Fibroblast of upper back skin (primary cell): ENCODE results near the gene CDH22.

ENCODE experiments used
- DNase-seq: peaks from one replicate; pipeline ENCODE4 v3.0.0-alpha.2; 2013

CDH22 gene, protein sequence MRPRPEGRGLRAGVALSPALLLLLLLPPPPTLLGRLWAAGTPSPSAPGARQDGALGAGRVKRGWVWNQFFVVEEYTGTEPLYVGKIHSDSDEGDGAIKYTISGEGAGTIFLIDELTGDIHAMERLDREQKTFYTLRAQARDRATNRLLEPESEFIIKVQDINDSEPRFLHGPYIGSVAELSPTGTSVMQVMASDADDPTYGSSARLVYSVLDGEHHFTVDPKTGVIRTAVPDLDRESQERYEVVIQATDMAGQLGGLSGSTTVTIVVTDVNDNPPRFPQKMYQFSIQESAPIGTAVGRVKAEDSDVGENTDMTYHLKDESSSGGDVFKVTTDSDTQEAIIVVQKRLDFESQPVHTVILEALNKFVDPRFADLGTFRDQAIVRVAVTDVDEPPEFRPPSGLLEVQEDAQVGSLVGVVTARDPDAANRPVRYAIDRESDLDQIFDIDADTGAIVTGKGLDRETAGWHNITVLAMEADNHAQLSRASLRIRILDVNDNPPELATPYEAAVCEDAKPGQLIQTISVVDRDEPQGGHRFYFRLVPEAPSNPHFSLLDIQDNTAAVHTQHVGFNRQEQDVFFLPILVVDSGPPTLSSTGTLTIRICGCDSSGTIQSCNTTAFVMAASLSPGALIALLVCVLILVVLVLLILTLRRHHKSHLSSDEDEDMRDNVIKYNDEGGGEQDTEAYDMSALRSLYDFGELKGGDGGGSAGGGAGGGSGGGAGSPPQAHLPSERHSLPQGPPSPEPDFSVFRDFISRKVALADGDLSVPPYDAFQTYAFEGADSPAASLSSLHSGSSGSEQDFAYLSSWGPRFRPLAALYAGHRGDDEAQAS

GRCh38 chr20:46308258-46309157 lies at the start of gene CDH22:
TSS of gene CDH22 (minus strand) at chr20:46308498. CDS start at chr20:46251294, 57,204 bp downstream.
- peak; percentile 31 for DNase-seq

GRCh38 chr20:46357030-46357514 lies 48.8 kb upstream of the CDH22 start:
- DNase-seq, result no peak

DNA sequence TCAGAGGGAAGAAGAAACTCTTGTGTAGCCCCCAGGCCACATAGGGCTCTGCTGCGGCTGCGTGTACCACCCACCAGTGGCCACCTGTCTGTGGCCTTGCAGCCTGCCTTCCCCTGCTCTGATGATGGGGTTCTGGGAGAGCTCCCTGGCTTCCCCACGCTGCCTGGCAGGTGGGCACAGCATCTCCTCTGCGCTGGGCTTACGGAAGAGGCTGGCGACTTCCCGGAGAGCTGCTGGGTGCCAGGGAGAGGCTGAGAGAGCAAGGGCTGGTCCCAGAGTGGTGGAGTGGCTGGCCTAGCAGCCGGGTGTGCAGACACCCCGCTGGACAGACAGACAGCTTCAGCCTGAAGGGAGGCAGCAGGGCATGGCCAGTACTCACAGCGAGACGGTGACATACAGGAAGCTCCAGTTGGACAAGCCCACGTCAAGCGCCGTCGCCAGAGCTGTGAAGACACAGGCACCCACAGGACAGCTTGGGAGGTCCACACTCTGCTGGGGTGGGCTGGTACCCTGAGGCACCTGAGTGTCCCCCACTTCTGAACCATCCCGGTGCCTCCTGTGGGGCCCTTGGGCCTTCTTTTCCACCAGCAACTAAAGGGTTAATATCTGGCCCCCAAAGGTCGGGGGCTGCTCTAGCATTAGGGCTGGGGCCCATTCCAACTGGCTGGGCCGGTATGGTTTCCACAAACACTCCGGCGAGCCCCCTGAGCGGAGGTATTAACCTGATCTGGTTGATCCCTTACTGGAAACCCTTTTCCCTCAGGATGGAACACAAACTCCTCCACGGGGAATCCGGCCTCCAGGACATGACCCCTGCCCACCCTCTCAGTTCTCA lies 48.1 kb upstream of the CDH22 start:
- DNase-seq, result no peak

GRCh38 chr20:46355778-46356177 lies 47.5 kb upstream of the CDH22 start:
- no peak for DNase-seq

DNA sequence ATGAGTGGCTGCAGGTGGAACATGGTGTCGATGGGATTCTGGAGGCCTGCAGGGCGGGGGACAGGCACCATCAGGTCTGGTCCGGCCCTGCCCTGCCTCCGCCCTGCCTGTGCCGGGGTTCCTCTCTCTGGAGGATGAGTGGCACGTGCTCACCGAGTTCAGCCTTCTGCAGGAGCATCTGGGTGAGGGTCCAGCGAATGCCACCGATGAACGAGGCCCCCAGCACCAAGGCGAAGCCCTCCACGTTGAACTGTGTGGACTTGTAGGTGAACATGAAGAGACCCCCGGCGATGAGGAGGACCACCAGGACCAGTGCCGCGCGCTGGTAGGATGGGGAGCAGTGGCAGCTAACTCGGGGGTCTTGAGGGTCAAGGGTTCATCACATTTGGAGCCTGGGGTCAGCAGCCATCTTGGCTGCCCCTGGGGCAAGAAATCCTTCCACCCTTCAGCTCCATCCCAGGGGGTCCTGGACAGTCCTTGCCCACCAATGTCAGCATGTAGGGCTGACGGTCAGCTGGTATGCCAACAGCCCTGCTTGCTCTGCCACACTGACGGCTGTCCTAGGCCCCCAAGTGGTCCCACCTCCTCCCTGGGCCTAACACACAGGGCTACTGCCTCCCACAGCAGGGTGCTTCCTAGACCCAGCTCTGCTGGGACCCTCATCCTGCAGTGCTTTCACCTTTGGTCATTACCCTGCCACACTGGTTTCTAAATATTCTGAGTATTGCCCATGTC lies 46.8 kb upstream of the CDH22 start:
- no peak for DNase-seq

DNA sequence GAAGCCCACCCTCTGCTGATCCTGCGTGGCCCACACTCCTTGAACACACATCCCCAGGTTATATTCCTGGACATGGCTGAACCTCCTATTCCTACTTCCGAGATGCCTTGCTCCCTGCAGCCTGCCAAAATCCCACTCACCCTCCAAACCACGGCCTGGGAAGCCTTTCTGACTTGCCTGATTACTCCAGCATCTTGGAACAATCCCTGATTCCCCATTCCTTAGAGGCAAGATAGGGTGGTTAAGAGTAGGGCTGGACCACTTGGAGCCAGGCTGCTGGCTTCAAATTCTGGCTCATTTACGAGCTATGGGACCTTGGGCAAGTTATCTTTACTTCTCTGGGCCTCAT lies 45.9 kb upstream of the CDH22 start:
- no peak for DNase-seq

GRCh38 chr20:46353500-46354206 lies 45.4 kb upstream of the CDH22 start:
- DNase-seq, result no peak

DNA sequence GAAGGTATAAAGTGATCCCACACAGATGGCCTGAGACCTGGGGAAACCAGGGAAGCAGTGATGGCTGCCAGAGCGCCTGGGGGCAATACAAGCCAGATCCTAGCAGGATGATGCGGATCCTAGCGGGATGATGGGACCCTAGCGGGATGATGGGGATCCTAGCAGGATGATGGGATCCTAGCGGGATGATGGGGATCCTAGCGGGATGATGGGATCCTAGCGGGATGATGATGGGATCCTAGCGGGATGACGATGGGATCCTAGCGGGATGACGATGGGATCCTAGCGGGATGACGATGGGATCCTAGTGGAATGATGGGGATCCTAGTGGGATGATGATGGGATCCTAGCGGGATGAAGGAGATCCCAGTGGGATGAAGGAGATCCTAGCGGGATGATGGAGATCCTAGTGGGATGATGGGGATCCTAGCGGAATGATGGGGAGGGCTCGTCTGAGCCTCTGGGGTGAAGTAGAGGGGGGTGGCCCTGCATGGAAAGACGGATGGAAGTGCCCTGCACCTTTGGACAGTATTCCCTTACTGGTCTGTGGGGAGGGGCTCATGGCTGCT lies 44.2 kb upstream of the CDH22 start:
- DNase-seq, result no peak

DNA sequence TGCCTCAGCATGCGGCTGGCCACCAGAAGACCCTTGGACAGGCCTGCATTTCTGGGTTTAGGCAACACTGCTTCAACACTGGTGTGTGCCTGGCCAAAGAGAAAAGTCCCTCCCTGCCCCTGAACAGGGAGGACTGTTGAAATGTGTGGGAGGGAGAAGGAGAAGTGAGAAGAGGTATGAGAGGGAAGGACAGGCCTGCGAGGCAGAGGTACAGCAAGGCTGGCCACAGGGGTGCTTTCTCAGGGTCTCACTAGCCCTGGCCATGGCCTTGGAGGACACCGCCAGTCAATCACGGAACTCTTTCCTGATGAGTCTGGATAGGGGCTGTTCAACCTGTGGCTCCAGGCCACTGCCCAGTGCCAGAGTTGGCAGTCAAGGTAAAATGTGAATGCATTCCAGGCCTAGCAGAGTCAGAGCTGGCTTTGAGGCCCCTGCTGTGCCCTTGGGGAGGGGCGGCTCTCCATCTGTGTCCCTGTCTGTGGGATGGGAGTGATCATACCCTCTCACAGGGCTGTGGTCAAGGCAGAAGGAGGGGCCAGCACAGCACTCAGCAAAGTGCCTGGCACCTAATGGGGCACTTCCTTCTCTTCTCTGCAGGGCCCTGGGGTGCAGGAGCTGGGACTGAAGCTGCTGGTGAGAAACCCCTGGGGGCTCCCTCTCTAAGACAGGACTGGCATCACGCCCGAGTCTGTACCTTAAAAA lies 43.2 kb upstream of the CDH22 start:
- no peak for DNase-seq

GRCh38 chr20:46350986-46351267 lies 42.6 kb upstream of the CDH22 start:
- DNase-seq, result no peak

GRCh38 chr20:46350201-46350985 lies 42.1 kb upstream of the CDH22 start:
- DNase-seq, result peak; percentile 82

DNA sequence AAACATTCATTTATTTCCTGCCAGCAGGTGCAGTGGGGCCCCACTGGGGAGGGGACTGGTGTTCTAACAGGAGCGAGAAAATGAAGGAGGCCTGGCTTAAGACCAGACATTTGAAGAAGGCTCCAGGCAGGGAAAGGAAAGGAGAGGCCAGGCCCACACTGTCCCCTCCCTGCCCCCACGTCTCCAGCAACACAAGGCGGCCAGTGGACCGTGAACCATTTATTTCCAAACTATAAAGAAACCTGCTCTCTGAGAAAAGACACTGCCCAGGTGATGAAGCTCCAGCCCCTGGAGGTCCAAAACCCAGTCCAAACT lies 41.4 kb upstream of the CDH22 start:
- no peak for DNase-seq

GRCh38 chr20:46349035-46349741 lies 40.9 kb upstream of the CDH22 start:
- DNase-seq, result peak; percentile 36

GRCh38 chr20:46347841-46348803 lies 39.8 kb upstream of the CDH22 start:
- peak; percentile 13 for DNase-seq

DNA sequence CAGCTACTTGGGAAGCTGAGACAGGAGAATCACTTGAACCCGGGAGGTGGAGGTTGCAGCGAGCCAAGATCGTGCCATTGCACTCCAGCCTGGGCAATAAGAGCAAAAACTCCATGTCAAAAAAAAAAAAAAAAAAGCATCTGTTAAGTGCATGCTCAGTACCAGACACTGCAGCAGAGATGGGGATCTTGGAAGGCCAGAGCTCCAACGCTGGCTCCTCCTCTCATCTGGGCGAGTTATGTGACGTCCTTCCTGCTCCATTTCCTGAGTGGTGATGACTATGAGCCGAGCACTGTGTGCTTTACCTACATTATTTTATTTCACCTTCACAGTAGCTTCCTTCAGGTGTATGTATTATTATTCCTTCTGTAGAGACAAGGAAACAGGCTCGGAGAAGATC lies 38.5 kb upstream of the CDH22 start:
- DNase-seq, result no peak

DNA sequence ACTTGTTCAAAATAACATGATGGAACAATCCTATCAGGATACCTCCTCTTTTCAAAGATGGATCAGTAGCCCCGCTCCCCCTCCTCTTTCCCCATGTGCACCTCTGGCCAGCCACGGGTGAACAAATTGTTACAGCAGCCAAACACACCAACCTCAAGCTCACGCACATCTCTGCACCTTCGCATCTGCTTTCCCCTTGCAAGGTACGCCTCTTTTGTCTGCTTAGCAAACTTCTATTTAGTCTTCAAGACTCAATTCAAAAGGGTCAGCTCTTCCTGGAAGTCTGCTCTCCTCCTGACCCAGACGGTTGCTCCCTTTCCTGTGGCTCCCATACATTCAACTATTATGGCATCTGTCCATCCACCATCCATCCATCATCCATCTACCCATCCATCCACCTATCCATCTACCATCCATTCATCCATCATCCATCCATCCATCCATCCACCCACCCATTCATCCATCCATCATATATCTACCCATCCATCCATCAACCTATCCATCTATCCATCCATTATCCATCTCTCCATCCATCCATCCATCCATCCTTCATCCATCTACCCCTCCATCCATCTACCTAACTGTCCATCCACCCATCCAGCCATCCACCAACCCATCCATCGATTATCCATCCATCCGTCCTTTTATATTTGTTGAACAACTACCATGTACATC lies 36.3 kb upstream of the CDH22 start:
- no peak for DNase-seq

- DNase-seq, result no peak
Measured at GRCh38 chr20:46343975-46344357, 35.7 kb upstream of the CDH22 start.
